Measurements from ENCODE around the gene TEX35.

TEX35 gene

GRCh38 chr1:178528228-178528952, 15.5 kb downstream of the TEX35 start:
- H3K9me3 ChIP-seq (ENCODE audit: control insufficient read depth, insufficient read depth, low read depth, low read length) = no peaks in the 10 kb centered on the region
- H3K4me3 ChIP-seq (ENCODE audit: low read depth, low read length) = no peak overlapping the region
- no peaks in the 10 kb centered on the region; the same call in 1 of the 2 replicates for H3K4me1 ChIP-seq (ENCODE audit: control insufficient read depth, insufficient read depth, low read length)
- ChIA-PET CTCF (interaction anchor here (1.5 to 2.6 kb wide), 3 partner anchors 13 to 496 kb away, joined by 3 to 21 read pairs (median 5); no protein-coding TSS in a partner anchor), POLR2A (no interaction called here)
- H3K27ac ChIP-seq (ENCODE audit: extremely low read depth, low read depth, low read length) = no peak overlapping the region
- H3K36me3 ChIP-seq (ENCODE audit: control insufficient read depth in 2 of 2, insufficient read depth in 1 of 2, low read length in 2 of 2) = no peaks in the 10 kb centered on the region
- TF ChIP-seq ZIC2 (tag by site-specific recombination; IDR thresholded peaks at IDR 0.05) (peak; percentile 38; the same call in 1 of the 2 replicates), TRIM28 (IDR thresholded peaks at IDR 0.05; ENCODE audit: borderline replicate concordance, low read length) (no peak)

- no peak overlapping the region for H3K4me3 ChIP-seq (ENCODE audit: low read depth, low read length)
- TF ChIP-seq ZNF266 (tag by site-specific recombination; IDR thresholded peaks at IDR 0.05; ENCODE audit: low read depth) (no peak), ZNF211 (tag by site-specific recombination; IDR thresholded peaks at IDR 0.05; ENCODE audit: low read depth) (no peak), MEIS1 (CRISPR knock-in tag; IDR thresholded peaks at IDR 0.05; ENCODE audit: borderline replicate concordance) (no peak), ZFP37 (tag by site-specific recombination; IDR thresholded peaks at IDR 0.05) (no peak)
- H3K27ac ChIP-seq (ENCODE audit: extremely low read depth, low read depth, low read length) = no peak overlapping the region
- CTCF ChIA-PET = interaction anchor here (1.5 to 2.6 kb wide), 2 partner anchors 13 to 28 kb away, joined by 3 to 21 read pairs; no protein-coding TSS in a partner anchor
- POLR2A ChIA-PET = no interaction called here
- H3K9me3 ChIP-seq (ENCODE audit: control insufficient read depth, insufficient read depth, low read depth, low read length) = no peaks in the 10 kb centered on the region
- no peaks in the 10 kb centered on the region; the same call in 1 of the 2 replicates for H3K4me1 ChIP-seq (ENCODE audit: control insufficient read depth, insufficient read depth, low read length)
- no peaks in the 10 kb centered on the region for H3K36me3 ChIP-seq (ENCODE audit: control insufficient read depth in 2 of 2, insufficient read depth in 1 of 2, low read length in 2 of 2)
Observed at GRCh38 chr1:178528953-178529335, 16.0 kb downstream of the TEX35 start.

GRCh38 chr1:178529364-178530036, 16.6 kb downstream of the TEX35 start:
- no peak for TF ChIP-seq ZNF18 (tag by site-specific recombination; IDR thresholded peaks at IDR 0.05)
- TF ChIP-seq ZNF580 (tag by site-specific recombination; IDR thresholded peaks at IDR 0.05) = no peak
- no peak for TF ChIP-seq ZNF548 (tag by site-specific recombination; IDR thresholded peaks at IDR 0.05)
- no peak for TF ChIP-seq ZNF292 (tag by site-specific recombination; IDR thresholded peaks at IDR 0.05; ENCODE audit: borderline replicate concordance, low read depth)
- no peak for TF ChIP-seq PRDM10 (tag by site-specific recombination; IDR thresholded peaks at IDR 0.05)
- TF ChIP-seq ZNF114 (tag by site-specific recombination; IDR thresholded peaks at IDR 0.05) = no peak
- TF ChIP-seq ZBTB49 (tag by site-specific recombination; IDR thresholded peaks at IDR 0.05; ENCODE audit: low read depth) = no peak
- no peak for TF ChIP-seq KLF7 (tag by site-specific recombination; IDR thresholded peaks at IDR 0.05; ENCODE audit: borderline replicate concordance)
- TF ChIP-seq ZNF426 (tag by site-specific recombination; IDR thresholded peaks at IDR 0.05) = no peak
- ChIA-PET CTCF (interaction anchor here (1.0 to 3.5 kb wide), 5 partner anchors 12 to 840 kb away, joined by 3 to 19 read pairs (median 3); no protein-coding TSS in a partner anchor), POLR2A (no interaction called here)

More at GRCh38 chr1:178529364-178530036, 16.6 kb downstream of the TEX35 start:
- Histone ChIP-seq H3K36me3 (ENCODE audit: control insufficient read depth in 2 of 2, insufficient read depth in 1 of 2, low read length in 2 of 2) (no peaks in the 10 kb centered on the region), H3K4me3 (ENCODE audit: low read depth, low read length) (no peak overlapping the region), H3K27ac (ENCODE audit: extremely low read depth, low read depth, low read length) (no peak overlapping the region), H3K4me1 (ENCODE audit: control insufficient read depth, insufficient read depth, low read length) (no peaks in the 10 kb centered on the region; the same call in 1 of the 2 replicates), H3K9me3 (ENCODE audit: control insufficient read depth, insufficient read depth, low read depth, low read length) (no peaks in the 10 kb centered on the region)

Measured in HEK293 (cell line).